HCT116 (cell line): Measurements from ENCODE around the gene INTS14. TPM values are rescaled to one million over a fixed set of nuclear protein-coding genes. Genes with fewer than 3 reads are reported as not detected.

Experiments used
- ATAC-seq: fragments of 200-7000 bp; cut with Tn5 transposase; 2 replicates; pipeline ENCODE4 v1.9.1; 2020; ENCODE audit warnings: mild to moderate bottlenecking, moderate library complexity
- BruUV-seq: library from RNA; stranded (reverse); fragments of 400-500 nt; replicated peaks from 2 replicates; lab custom pipeline; 2021; lab: Mats Ljungman, UMichigan
- CTCF ChIA-PET: fragments of 300-600 bp; sonication (Branson Sonifier 250); formaldehyde crosslinking; loops from one replicate; lab custom pipeline; 2021; ENCODE audit warnings: antibody characterized with exemption; lab: Charles Lee
- POLR2A ChIA-PET: fragments of 300-600, 350-600 bp; sonication (Branson Sonifier 250); formaldehyde crosslinking; loops from one replicate; lab custom pipeline; 2021; ENCODE audit warnings: antibody characterized with exemption; lab: Charles Lee
- RAD21 ChIA-PET, 2 experiments: fragments of 300-600 bp; sonication (Branson Sonifier 250); formaldehyde crosslinking; loops; one replicate each; lab custom pipeline; 2023; ENCODE audit warnings: low total read pairs in 2 of 2; ENCODE audit not compliant: uncharacterized antibody in 2 of 2, unreplicated experiment in 2 of 2, low non-redundant PET in 1 of 2; lab: Charles Lee
- DNase-seq: peaks from one replicate; pipeline ENCODE4 v3.0.0-alpha.2; 2010; ENCODE audit warnings: low read depth, low spot score
- H2AFZ ChIP-seq: fragments of 200-600 bp; shearing (Covaris generic), sonication (generic); 2 replicates; pipeline ENCODE4 v1.6.1; 2017; ENCODE audit warnings: low read depth, mixed run types, mixed read lengths, antibody characterized with exemption, low read length; ENCODE audit not compliant: poor library complexity, severe bottlenecking
- H3K27ac ChIP-seq: 2 replicates; pipeline ENCODE4 v1.5.1; 2012; ENCODE audit warnings: low read depth, low read length
- H3K27me3 ChIP-seq: fragments of 200-600 bp; sonication (generic); 2 replicates; pipeline ENCODE4 v1.6.1; 2016; ENCODE audit warnings: mixed run types, low read length, mixed read lengths; ENCODE audit not compliant: insufficient read depth
- H3K36me3 ChIP-seq, 2 experiments: fragments of 200-500 bp in 1 of 2; fragments of 200-600 bp in 1 of 2; sonication (Bioruptor generic) in 1 of 2; sonication (generic) in 1 of 2; 2 replicates each; pipeline versions ENCODE4 v1.5.1 to v1.6.1; 2014 to 2016; ENCODE audit warnings: low read length in 2 of 2, inconsistent platforms in 1 of 2, mixed read lengths in 1 of 2, mixed run types in 1 of 2; ENCODE audit not compliant: insufficient read depth in 2 of 2, control insufficient read depth in 1 of 2
- H3K4me1 ChIP-seq, 2 experiments: fragments of 200-600 bp in 1 of 2; sonication (generic) in 1 of 2; 2 replicates each; pipeline versions ENCODE4 v1.5.1 to v1.6.1; 2012 to 2017; ENCODE audit warnings: low read length in 2 of 2, inconsistent platforms in 1 of 2, mild to moderate bottlenecking in 1 of 2, mixed read lengths in 1 of 2, mixed run types in 1 of 2, moderate library complexity in 1 of 2; ENCODE audit not compliant: insufficient read depth in 2 of 2, control insufficient read depth in 1 of 2
- H3K4me2 ChIP-seq: fragments of 200-600 bp; sonication (generic); 2 replicates; pipeline ENCODE4 v1.6.1; 2017; ENCODE audit warnings: mixed run types, low read length, mixed read lengths
- H3K4me3 ChIP-seq, 2 experiments: fragments of 200-600 bp in 1 of 2; sonication (generic) in 1 of 2; replicated peaks in 1 of 2; 2 replicates each; pipeline ENCODE4 v1.5.1; 2011 to 2016; ENCODE audit warnings: low read length in 2 of 2, control low read depth in 1 of 2, low read depth in 1 of 2, mild to moderate bottlenecking in 1 of 2, mixed read lengths in 1 of 2, mixed run types in 1 of 2
- H3K79me2 ChIP-seq: fragments of 200-600 bp; sonication (generic); 2 replicates; pipeline ENCODE4 v1.6.1; 2017; ENCODE audit warnings: mild to moderate bottlenecking, mixed run types, low read length, moderate library complexity, mixed read lengths; ENCODE audit not compliant: insufficient read depth
- H3K9ac ChIP-seq: fragments of 200-600 bp; sonication (generic); 2 replicates; pipeline ENCODE4 v1.6.1; 2016; ENCODE audit warnings: low read length, mixed read lengths
- H3K9me2 ChIP-seq: fragments of 200-600 bp; sonication (generic), shearing (Covaris generic); 2 replicates; pipeline ENCODE4 v1.6.1; 2017; ENCODE audit warnings: mixed run types, mild to moderate bottlenecking, moderate library complexity; ENCODE audit not compliant: insufficient read depth
- H3K9me3 ChIP-seq, 2 experiments: fragments of 200-500 bp in 1 of 2; fragments of 200-600 bp in 1 of 2; sonication (Bioruptor generic) in 1 of 2; sonication (generic) in 1 of 2; 2 replicates each; pipeline ENCODE4 v1.6.1; 2014 to 2017; ENCODE audit warnings: low read length in 2 of 2, mixed read lengths in 2 of 2, inconsistent platforms in 1 of 2, low read depth in 1 of 2, mild to moderate bottlenecking in 1 of 2, mixed run types in 1 of 2, moderate library complexity in 1 of 2; ENCODE audit not compliant: control insufficient read depth in 1 of 2, insufficient read depth in 1 of 2
- H4K20me1 ChIP-seq: fragments of 200-600 bp; sonication (generic), shearing (Covaris generic); 2 replicates; pipeline ENCODE4 v1.6.1; 2017; ENCODE audit warnings: mixed run types, mild to moderate bottlenecking, moderate library complexity; ENCODE audit not compliant: insufficient read depth
- CBX3 ChIP-seq: IDR thresholded peaks from 2 replicates; pipeline ENCODE4 v1.6.1; 2012; ENCODE audit warnings: low read depth
- CEBPB ChIP-seq: IDR thresholded peaks from 2 replicates; pipeline ENCODE4 v1.6.1; 2012; ENCODE audit warnings: low read depth
- EGR1 ChIP-seq: IDR thresholded peaks from 2 replicates; pipeline ENCODE4 v1.6.1; 2012; ENCODE audit warnings: low read depth
- EZH2phosphoT487 ChIP-seq: fragments of 200-600 bp; IDR thresholded peaks from 2 replicates; pipeline ENCODE4 v1.6.1; 2018; ENCODE audit warnings: antibody characterized with exemption, borderline replicate concordance
- FOSL1 ChIP-seq: IDR thresholded peaks from 2 replicates; pipeline ENCODE4 v1.6.1; 2012; ENCODE audit warnings: low read depth
- JUND ChIP-seq: IDR thresholded peaks from 2 replicates; pipeline ENCODE4 v1.6.1; 2012
- POLR2A ChIP-seq: IDR thresholded peaks from 2 replicates; pipeline ENCODE4 v1.7.0; 2011; ENCODE audit warnings: borderline replicate concordance; ENCODE audit not compliant: insufficient read depth, insufficient read length; ENCODE audit errors: extremely low read depth
- REST ChIP-seq: IDR thresholded peaks from 2 replicates; pipeline ENCODE4 v1.6.1; 2012; ENCODE audit warnings: low read depth
- SP1 ChIP-seq: IDR thresholded peaks from 2 replicates; pipeline ENCODE4 v1.6.1; 2012; ENCODE audit warnings: low read depth
- SRF ChIP-seq: IDR thresholded peaks from 2 replicates; pipeline ENCODE4 v1.6.1; 2012; ENCODE audit warnings: low read depth
- ZBTB33 ChIP-seq: IDR thresholded peaks from 2 replicates; pipeline ENCODE4 v1.6.1; 2011; ENCODE audit warnings: mild to moderate bottlenecking, low read length, moderate library complexity; ENCODE audit not compliant: insufficient replicate concordance; ENCODE audit errors: extremely low read depth
- ZNF274 ChIP-seq: fragments of 200-500 bp; sonication (Bioruptor generic); IDR thresholded peaks from 2 replicates; pipeline ENCODE4 v1.6.1; 2014; ENCODE audit warnings: mild to moderate bottlenecking, low read depth, low read length, inconsistent platforms
- intact Hi-C: fragments of 100-400 bp; cut with micrococcal nuclease; formaldehyde crosslinking; loops from 2 replicates; pipeline ENCODE4 v1.10.0; 2022
- total RNA-seq: library from RNA; stranded (reverse); gene quantifications from one replicate; pipeline ENCODE4 v1.2.1, GENCODE V29; 2021; ENCODE audit not compliant: unreplicated experiment

INTS14 gene
- total RNA-seq, 1 experiment from 2014 or later, result 50.1 TPM

- CTCF ChIA-PET, result interaction anchor here (1.5 kb wide), 1 partner anchor 12 kb away, joined by 7 read pairs; no protein-coding TSS in a partner anchor
- no peaks in the 10 kb centered on the region for H3K4me1 ChIP-seq
- H3K9ac ChIP-seq, result no peak overlapping the region
- ATAC-seq, result no peak
- RAD21 ChIA-PET, result no interaction called here
- DNase-seq, result no peak
- H3K27me3 ChIP-seq, result no peaks in the 10 kb centered on the region
- H3K79me2 ChIP-seq, result no peaks in the 10 kb centered on the region
- intact Hi-C loops, result no loop called here
- H3K9me3 ChIP-seq, result no peaks in the 10 kb centered on the region
- H3K36me3 ChIP-seq, result peaks cover 28 to 33% of the 10 kb centered on the region in 2 experiments
- H3K4me2 ChIP-seq, result no peak overlapping the region
- no TSS peak for BruUV-seq
- H3K9me2 ChIP-seq, result no peaks in the 10 kb centered on the region
- H3K27ac ChIP-seq, result no peak overlapping the region
- no peak overlapping the region for H3K4me3 ChIP-seq
- POLR2A ChIA-PET, result no interaction called here
- TF ChIP-seq POLR2A, result no peak
- TF ChIP-seq CEBPB, result no peak
- no peak for TF ChIP-seq FOSL1
- no peak for TF ChIP-seq EZH2phosphoT487
- no peak for TF ChIP-seq ZBTB33
- no peak for TF ChIP-seq SRF
- TF ChIP-seq CBX3, result no peak
- no peak for TF ChIP-seq JUND
- TF ChIP-seq ZNF274, result no peak
- TF ChIP-seq SP1, result no peak
- TF ChIP-seq EGR1, result no peak
- TF ChIP-seq REST, result no peak
- no peaks in the 10 kb centered on the region for H4K20me1 ChIP-seq
- no peak overlapping the region for H2AFZ ChIP-seq
Observed at GRCh38 chr15:65584241-65584640, 26.7 kb downstream of the INTS14 start.
